NCI-H146 treated with DMSO at 0.1 percent for 48 hours (cell line): Measurements from ENCODE around the gene PTGER4.
"Not testable (repeated sequence)": the region's sequence is repeated elsewhere in the genome, so short reads cannot be mapped to it uniquely, and the experiment has no call there.

Experiments
- DNase-seq: peaks from one replicate; lab custom pipeline; 2025; ENCODE audit not compliant: unreplicated experiment; lab: John Stamatoyannopoulos, UW

Gene PTGER4

DNA sequence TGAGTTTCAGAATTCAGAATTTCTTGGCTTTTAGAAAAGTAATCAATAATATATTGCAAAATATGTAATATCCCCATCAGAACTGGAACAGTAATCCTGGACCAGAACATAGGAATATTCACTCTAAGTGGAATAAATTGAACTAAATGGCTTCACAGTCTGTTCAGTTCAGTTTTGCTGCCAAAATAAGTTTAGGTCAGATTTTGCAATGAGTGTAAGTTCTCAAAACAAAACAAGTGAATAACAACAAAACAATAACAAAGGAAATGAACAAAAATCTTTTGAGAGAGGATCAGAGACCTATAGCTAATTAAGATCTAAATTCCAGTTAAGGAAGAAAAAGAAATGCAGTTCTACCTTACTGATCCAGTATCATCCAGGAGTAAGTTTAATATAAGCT lies 9.3 kb downstream of the PTGER4 start:
- DNase-seq = no peak

DNA sequence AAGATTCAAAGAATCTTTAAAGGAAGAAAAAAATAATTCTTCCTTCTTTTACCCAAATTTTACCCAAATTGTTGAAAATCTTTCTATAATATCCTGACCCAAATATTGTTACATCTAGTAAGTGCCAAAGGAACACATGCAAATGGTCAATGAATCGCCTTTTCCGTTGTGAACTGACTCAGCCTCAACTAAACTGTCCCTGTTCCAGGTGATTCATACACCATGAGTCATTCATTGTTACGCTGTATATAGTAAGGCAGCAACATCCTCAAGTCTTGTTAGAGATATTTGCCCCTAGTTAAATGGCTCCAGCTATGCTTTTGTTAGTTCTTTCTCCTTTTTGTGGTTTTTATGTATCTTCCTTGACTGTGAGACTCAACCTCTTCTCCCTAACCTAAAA lies 9.7 kb downstream of the PTGER4 start:
- DNase-seq = no peak

DNA sequence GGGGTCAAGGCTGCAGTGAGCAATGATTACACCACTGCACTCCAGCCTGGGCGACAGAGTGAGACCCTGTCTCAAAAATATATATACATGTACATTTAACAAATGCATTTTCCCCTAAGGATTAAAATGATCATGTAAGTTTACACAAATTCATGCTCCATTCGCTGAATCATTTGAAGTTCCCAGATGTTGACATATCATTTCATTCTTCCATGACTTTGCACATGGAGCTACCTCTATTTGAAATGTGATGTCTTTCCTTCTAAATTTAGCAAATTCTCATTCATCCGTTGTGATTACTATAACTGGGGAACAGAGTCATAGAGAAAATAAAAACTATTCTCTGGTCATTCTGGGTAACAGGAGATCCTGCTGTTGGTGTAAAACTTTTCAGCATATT lies 10.6 kb downstream of the PTGER4 start:
- no peak for DNase-seq

DNA sequence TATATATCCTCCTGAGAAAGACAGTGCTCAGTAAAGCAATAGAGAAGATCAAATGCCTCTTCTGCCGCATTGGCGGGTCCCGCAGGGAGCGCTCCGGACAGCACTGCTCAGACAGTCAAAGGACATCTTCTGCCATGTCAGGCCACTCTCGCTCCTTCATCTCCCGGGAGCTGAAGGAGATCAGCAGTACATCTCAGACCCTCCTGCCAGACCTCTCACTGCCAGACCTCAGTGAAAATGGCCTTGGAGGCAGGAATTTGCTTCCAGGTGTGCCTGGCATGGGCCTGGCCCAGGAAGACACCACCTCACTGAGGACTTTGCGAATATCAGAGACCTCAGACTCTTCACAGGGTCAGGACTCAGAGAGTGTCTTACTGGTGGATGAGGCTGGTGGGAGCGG lies 12.2 kb downstream of the PTGER4 start:
- DNase-seq = no peak

DNA sequence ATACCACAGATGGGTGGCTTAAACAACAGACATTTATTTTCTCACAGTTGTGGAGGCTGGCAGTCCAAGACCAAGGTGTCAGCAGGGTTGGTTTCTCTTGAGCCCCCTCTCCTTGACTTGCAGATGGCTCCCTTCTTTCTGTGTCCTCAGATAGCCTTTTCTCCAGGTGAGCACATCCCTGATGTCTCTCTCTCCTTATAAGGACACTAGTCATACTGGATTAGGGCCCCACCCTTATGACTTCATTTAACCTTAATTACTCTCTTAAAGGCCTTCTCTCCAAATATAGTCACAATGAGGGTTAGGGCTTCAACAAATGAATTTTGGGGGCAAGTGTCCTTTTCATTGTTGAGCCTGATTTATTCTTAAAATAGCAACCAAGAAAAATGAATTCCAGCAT lies 14.7 kb downstream of the PTGER4 start:
- no peak for DNase-seq

DNA sequence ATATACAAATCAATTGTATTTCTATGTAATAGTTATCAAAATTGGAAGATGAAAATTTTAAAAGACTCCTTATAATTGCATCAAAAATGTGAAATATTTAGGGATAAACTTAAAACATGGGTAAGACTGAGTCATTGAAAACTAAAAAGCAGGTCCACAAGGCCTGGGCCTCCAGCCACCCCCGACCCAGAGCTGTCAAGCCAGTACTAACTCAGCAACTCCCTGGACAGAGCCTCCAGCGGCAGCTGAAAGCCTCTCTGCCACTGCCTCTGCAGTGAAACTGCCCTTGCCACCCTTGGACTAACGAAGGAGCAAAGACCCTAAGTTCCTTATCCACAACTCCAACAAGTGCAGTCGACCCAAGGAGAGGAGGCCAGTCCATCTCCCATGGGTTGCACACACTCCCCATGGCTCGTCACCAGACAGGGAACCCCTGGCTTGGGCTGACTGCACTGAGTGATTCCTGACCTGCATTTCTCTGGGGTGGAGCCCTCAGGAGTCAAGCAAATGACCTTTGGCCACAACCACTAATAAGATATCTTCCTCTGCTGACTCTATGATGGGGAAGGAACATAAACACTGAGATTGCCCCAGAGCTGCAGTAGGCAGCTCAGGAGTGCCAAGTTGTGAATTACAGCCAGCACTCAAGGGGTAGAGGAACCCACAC lies 20.5 kb downstream of the PTGER4 start:
- DNase-seq = no peak

DNA sequence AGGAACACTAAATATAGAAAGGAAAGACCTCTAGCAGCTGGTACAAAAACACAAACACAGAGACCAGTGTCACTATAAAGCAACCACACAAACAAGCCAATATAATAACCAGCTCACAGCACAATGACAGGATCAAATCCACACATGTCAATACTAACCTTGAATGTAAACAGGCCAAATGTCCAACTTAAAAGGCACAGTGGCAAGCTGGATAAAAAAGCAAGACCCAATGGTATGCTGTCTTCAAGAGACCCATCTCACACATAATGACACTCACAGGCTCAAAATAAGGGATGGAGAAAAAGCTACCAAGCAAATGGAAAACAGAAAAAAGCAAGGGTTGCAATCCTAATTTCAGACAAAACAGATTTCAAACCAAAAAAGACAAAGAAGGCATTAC lies 22.3 kb downstream of the PTGER4 start:
- DNase-seq = not testable (repeated sequence)

DNA sequence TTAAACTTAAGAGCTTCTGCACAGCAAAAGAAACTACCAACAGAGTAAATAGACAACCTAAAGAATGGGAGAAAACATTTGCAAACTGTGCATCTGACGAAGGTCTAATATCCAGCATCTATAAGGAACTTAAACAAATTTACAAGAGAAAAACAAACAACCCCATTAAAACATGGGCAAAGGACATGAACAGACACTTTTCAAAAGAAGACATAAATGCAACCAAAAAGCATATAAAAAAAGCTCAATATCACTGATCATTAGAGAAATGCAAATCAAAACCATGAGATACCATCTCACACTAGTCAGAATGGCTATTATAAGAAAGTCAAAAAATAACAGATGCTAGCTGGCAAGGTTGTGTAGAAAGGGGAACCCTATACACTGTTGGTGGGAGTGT lies 25.8 kb downstream of the PTGER4 start:
- DNase-seq = not testable (repeated sequence)

DNA sequence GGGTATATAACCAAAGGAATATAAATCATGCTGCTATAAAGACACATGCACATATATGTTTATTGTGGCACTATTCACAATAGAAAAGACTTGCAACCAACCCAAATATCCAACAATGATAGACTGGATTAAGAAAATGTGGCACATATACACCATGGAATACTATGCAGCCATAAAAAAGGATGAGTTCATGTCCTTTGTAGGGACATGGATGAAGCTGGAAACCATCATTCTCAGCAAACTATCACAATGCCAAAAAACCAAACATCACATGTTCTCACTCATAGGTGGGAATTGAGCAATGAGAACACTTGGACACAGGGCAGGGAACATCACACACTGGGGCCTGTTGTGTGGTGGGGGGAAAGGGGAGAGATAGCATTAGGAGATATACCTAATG lies 30.9 kb downstream of the PTGER4 start:
- DNase-seq = not testable (repeated sequence)

DNA sequence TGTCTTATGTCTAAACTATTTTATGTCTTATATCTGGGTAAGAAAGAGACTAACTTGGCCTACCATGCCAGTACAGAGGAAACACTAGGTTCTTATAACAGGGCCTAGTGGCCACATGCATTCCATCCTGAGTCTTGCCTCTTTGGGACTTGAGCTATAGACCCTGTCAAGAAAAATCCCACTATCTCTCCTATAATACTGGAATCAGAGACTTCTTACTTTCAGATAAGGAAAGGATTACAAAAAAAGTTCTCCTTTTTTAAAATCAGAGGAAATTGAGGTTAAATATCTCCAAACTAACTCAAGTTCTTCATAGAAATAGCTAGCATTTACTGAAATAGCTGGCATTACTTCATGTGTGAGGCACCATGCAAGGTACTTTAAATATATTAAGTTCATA lies 34.3 kb downstream of the PTGER4 start:
- DNase-seq = no peak

DNA sequence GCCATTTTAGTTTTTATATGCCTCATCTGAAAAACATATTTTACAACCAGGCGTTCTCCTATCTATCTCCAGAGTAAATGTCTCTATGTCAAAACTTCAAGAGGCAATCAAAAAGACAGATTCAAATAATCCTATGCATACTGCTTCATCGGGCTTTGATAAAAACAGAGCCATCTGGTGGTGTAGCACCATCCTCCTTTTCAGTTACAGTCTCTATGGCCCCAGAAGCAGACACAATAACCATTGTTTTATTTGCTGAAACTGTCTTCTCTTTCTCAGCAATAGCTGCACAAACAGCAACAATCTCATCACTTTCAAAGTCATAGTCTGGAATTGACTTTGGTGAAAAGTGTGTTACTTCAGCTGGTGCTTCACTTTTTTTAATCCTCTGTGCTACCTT lies 36.3 kb downstream of the PTGER4 start:
- no peak for DNase-seq

DNA sequence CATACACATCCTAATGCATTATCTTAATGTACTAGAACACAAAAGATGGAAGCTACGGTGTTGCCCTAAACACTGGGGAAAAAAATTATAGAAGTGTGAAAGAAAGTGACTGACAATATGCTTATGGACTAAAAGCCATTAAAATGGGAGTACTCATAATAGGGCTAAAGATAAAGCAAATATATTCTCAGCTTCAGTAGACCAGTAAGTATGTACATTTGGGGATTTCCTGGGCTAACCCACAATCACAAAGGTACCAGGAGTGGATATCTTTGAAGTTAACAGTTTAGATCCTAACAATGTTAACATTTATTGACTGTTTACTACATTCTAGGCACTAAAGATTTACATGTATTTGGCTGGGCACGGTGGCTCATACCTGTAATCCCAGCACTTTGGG lies 36.9 kb downstream of the PTGER4 start:
- DNase-seq = no peak

DNA sequence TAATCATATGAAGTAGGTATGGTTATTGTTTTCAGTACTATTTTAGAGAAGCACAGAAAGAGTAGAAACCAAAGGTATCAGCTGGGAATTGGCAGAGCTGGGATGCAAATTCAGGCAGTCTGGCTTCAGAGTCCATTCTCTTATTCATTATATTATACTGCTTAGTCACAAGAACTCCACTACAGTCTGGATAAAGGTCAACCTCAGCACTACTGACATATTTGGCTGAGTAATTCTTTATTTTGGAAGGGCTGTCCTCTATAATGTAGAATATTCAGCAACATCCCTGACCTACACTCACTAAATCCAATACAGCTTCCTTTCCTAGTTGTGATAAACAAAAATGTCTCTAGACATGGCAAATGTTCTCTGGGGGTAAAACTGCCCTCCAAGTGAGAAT lies 37.6 kb downstream of the PTGER4 start:
- DNase-seq = no peak

DNA sequence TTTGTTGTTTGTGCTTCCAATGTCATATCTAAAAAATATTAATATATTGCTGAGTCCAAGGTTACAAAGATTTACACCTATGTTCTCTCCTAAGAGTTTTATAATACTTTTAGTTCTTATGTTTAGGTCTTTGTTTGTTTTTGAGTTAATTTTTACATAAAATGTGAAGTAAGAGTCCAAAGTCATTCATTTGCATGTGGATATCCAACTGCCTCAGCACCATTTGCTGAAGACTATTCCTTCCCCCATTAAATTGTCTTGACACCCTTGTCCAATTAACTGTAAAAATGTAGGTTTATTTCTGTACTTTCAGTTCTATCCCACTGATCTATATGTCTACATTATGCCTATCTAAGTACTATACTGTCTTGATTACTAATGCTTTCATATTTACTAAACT lies 40.4 kb downstream of the PTGER4 start:
- no peak for DNase-seq

DNA sequence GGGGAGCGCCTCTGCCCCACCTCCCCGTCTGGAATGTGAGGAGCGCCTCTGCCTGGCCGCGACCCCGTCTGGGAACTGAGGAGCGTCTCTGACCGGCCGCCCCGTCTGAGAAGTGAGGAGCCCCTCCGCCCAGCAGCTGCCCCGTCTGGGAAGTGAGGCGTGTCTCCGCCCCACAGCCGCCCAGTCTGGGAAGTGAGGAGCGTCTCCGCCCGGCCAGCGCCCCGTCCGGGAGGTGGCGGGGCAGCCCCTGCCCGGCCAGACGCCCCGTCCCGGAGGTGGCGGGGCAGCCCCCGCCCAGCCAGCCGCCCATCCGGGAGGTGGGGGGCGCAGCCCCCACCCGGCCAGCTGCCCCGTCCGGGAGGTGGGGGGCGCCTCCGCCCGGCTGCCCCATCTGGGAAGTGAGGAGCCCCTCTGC lies 42.8 kb downstream of the PTGER4 start:
- DNase-seq = not testable (repeated sequence)

DNA sequence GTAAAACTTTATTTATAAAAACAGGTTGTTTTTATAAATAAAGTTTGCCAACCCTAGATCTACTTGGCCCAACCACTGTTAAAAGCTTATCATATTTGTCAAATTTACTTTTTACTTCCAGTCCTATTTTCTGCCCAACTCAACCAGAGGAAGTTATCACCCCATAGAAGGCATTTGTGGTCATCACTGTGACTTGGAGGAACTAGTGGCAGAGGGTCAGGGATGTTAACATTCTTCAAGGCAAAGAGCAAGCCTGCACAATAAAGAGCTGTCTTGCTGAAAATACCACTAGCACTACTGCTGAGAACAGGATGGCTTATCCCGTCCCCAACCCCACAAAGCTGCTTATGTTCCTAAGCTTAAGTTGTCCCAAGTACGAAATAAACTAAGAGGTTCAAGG lies 53.7 kb downstream of the PTGER4 start:
- DNase-seq = no peak

DNA sequence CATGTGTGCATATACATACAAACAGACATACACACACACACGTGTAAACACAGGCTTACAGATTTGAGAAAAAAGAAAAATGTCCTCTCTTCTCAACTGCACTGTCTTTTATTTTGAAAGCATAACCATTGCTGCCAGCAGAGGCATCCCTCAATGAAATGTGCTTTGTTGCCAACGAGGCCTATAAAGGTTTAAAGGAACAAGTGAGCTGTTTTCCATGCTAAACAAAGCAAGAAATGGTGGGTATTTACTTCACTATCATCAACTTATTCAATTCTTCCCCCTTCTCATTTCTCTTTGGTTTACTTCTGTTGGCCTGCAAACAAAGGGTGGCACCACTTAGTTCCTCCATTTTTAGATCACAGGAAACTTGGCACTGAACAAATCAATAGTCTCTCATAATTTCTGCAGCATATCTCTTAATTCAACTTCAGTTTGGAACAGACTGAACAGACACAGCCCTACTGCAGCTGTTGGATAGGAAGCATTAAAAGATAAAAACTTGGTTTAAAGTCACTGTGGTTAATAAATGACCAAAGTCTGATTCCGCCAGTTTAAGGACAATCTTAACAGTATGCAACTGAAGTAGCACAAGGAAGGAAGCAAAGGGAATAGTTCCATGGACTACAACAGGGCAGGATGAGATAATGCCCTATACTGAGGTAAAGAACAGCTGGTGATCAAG lies 54.3 kb downstream of the PTGER4 start:
- no peak for DNase-seq

DNA sequence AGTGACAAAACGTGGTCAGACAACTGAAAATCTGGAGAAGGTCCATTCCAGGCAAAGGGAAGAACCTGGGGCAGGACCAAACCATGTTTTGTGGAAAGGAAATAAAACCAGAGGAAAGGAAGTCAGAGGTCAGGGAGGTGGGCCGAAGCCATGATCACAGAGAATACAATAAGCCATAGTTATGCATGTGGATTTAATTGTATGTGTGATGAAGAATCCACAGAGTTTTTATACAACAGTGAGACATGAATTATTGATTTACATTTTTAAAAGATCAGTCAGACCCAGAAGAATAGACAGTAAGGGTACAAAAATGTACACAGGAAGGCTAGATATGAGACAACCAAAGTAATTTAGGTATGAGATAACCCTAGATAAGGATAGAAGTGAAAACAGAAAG lies 55.3 kb downstream of the PTGER4 start:
- DNase-seq = no peak

DNA sequence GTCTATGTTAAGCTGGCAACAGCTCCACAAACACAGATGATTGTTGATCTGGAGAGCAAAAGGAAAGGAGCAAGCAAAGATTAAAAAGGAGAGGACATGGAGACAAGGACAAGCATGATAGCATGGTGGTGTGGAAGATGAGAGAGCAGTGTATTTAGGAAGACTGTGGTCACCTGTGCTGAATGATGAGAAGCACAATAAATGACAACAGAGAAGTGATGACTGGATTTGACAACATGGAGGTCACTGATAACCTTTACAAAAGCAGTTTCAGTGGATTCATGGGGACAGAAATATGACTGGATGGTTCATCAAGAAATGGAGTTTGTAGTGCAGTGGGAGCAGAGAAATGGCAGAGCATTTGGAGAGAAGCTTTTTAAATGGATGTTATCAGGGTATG lies 55.9 kb downstream of the PTGER4 start:
- DNase-seq = no peak

DNA sequence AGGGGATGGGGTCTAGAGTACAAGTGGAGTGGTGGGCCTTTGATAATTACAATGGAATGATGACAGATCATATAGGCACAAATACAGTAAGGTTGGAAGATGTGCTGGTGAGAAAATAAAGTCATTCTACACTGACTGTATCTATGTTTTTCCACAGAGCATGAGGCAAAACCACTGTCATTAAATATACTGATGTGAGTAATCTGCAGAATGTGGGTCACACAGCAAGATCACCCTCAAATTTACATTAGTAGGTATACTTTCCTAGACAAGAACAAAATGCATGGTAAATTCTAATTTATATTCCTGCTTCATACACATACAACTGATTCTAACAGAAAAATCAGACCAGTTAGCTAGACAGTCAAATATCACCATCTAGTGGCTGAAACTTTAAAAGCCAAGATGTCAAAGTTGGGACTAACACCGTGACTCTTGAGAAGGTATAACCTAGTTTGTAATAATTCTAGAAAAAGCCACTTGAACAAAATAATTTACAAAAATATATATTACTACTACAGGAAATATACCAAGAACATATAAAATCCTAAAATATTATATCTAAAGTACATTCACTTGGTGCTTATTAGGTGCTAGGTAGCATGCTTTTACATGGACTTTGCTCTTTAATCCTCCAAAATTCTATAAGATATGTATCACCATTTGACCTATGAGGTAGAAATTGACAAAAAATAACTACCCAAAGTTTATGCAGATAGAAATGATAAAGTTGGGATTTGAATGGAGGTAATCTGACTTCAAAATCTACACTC lies 56.6 kb downstream of the PTGER4 start:
- peak; percentile 4 for DNase-seq

DNA sequence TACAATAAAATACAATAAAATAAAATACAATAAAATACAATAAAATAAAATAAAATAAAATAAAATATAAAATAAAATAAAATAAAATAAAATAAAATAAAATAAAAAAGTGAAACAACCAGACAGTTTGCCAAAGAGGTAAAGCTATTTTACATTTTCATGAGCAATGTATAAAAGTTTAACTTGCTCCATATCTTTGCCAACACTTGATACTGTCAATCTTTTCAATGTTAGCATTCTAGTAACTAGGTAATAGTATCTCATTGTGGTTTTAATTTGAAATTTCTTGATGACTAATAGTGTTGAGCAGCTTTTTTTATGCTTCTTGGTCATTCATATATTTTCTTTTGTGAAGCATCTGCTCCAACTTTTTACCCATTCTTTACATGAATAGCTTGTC lies 58.8 kb downstream of the PTGER4 start:
- DNase-seq = no peak
